Endothelial cell of umbilical vein (primary cell): ENCODE data around the gene CLEC2L.

Source experiments
- EZH2 ChIP-seq: IDR thresholded peaks from 2 replicates; pipeline ENCODE4 v1.6.1; 2012; ENCODE audit warnings: borderline replicate concordance, low read depth, mild to moderate bottlenecking, moderate library complexity, low read length, inconsistent platforms; ENCODE audit not compliant: severe bottlenecking
- FOS ChIP-seq: IDR thresholded peaks from 2 replicates; pipeline ENCODE4 v1.6.1; 2011; ENCODE audit warnings: mild to moderate bottlenecking, low read length, moderate library complexity, borderline replicate concordance; ENCODE audit not compliant: insufficient read depth
- GATA2 ChIP-seq: IDR thresholded peaks from 2 replicates; pipeline ENCODE4 v1.7.0; 2011; ENCODE audit warnings: low read depth, mild to moderate bottlenecking, moderate library complexity, mixed read lengths, low read length; ENCODE audit not compliant: insufficient read length, insufficient read depth
- MYC ChIP-seq: IDR thresholded peaks from one replicate; pipeline ENCODE4 v1.6.1; 2011; ENCODE audit warnings: mild to moderate bottlenecking, low read depth, low read length
- POLR2A ChIP-seq: IDR thresholded peaks from 2 replicates; pipeline ENCODE4 v1.6.1; 2012; ENCODE audit warnings: low read depth, mild to moderate bottlenecking, control low read depth, low read length
- POLR2AphosphoS5 ChIP-seq: IDR thresholded peaks from 2 replicates; pipeline ENCODE4 v1.6.1; 2012; ENCODE audit warnings: low read depth, mild to moderate bottlenecking, control low read depth, low read length, moderate library complexity; ENCODE audit not compliant: insufficient read depth
- TF ChIP-seq, protein P1 (sequence below), 2 donors: IDR thresholded peaks; 1 replicate in 1 of 2; 2 replicates in 1 of 2; pipeline ENCODE4 v1.5.1; 2011; ENCODE audit warnings: low read length in 2 of 2, mild to moderate bottlenecking in 2 of 2, moderate library complexity in 2 of 2, control low read depth in 1 of 2, inconsistent platforms in 1 of 2, low read depth in 1 of 2; ENCODE audit not compliant: insufficient read depth in 1 of 2; ENCODE audit errors: extremely low read depth in 1 of 2

DNA sequence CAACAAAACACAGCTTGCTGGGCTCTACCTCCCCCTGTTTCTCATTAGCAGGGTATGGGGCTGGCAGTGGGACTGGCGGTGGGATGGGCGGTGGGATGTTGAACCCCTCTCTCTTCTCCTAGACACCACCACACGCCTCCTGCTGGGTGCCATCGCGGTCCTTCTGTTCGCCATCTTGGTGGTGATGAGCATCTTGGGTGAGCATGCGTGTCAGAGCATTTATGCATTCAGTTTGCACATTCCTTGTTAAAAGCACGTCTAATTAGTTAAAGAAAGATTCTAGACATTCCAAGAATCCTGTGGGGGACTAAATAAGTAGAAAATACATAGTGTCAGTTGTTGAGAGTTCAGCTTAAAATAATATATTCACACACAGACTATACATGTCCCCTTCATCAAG lies 12.7 kb downstream of the CLEC2L start:
- TF ChIP-seq FOS, result no peak
- TF ChIP-seq, protein P1, sequence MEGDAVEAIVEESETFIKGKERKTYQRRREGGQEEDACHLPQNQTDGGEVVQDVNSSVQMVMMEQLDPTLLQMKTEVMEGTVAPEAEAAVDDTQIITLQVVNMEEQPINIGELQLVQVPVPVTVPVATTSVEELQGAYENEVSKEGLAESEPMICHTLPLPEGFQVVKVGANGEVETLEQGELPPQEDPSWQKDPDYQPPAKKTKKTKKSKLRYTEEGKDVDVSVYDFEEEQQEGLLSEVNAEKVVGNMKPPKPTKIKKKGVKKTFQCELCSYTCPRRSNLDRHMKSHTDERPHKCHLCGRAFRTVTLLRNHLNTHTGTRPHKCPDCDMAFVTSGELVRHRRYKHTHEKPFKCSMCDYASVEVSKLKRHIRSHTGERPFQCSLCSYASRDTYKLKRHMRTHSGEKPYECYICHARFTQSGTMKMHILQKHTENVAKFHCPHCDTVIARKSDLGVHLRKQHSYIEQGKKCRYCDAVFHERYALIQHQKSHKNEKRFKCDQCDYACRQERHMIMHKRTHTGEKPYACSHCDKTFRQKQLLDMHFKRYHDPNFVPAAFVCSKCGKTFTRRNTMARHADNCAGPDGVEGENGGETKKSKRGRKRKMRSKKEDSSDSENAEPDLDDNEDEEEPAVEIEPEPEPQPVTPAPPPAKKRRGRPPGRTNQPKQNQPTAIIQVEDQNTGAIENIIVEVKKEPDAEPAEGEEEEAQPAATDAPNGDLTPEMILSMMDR (IDR thresholded peaks at IDR 0.05; ENCODE audit: extremely low read depth in 1 of 2, insufficient read depth in 1 of 2, low read depth in 1 of 2, low read length in 2 of 2), result no peak
- TF ChIP-seq EZH2, result no peak
- no peak for TF ChIP-seq POLR2A
- no peak for TF ChIP-seq MYC
- TF ChIP-seq POLR2AphosphoS5, result no peak
- no peak for TF ChIP-seq GATA2
